Measurements from ENCODE around the gene NAB2. TPM values are rescaled to one million over a fixed set of nuclear protein-coding genes. Genes with fewer than 3 reads are reported as not detected.

Gene NAB2
- total and polyA plus RNA-seq, 10 donors = 9.0 to 25.0 (median 17.4) TPM

DNA sequence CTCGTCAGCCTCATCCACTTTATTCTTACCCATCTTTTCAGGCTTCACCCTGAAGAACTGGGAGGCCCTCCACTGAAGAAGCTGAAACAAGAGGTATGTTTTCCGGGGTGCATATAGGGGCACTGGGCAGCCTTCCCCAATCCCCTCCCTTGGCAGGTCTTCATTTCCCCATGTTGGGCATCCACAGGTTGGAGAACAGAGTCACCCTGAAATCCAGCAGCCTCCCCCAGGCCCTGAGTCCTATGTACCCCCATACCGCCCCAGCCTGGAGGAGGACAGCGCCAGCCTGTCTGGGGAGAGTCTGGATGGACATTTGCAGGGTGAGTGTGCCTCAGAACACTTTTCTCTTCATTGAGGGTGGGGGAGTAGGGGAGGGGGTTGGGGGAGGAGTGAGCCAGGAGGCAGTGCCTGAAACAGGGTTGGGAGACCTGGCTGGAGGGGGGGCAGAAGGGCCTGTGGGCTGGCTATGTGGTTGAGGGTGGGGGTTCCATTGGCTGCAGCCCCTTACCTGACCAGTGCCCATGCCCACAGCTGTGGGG, 4.0 kb downstream of the NAB2 start:
- TF ChIP-seq, protein P1, sequence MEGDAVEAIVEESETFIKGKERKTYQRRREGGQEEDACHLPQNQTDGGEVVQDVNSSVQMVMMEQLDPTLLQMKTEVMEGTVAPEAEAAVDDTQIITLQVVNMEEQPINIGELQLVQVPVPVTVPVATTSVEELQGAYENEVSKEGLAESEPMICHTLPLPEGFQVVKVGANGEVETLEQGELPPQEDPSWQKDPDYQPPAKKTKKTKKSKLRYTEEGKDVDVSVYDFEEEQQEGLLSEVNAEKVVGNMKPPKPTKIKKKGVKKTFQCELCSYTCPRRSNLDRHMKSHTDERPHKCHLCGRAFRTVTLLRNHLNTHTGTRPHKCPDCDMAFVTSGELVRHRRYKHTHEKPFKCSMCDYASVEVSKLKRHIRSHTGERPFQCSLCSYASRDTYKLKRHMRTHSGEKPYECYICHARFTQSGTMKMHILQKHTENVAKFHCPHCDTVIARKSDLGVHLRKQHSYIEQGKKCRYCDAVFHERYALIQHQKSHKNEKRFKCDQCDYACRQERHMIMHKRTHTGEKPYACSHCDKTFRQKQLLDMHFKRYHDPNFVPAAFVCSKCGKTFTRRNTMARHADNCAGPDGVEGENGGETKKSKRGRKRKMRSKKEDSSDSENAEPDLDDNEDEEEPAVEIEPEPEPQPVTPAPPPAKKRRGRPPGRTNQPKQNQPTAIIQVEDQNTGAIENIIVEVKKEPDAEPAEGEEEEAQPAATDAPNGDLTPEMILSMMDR (IDR thresholded peaks at IDR 0.05 in 8 of 11, conservative IDR thresholded peaks at IDR 0.05 in 3 of 11) = no peak
- TF ChIP-seq POLR2AphosphoS5 (IDR thresholded peaks at IDR 0.05) (no peak), POLR2A (IDR thresholded peaks at IDR 0.05) (no peak)
- Histone ChIP-seq H3K27me3 (replicated peaks in 1 of 7) (no peaks in the 10 kb centered on the region), H3K36me3 (peaks cover 0 to 67% (median 52%) of the 10 kb centered on the region in 6 donors), H3K9me3 (no peaks in the 10 kb centered on the region), H3K27ac (peak overlapping the region in 6 of 8 donors; percentile 65 to 97 (median 78)), H3K4me3 (peak overlapping the region in 1 of 8 donors; percentile 51), H3K4me1 (peaks cover 19 to 81% (median 54%) of the 10 kb centered on the region in 6 donors)
- no peak for DNase-seq
- intact Hi-C loops (cut with DNase I; ENCODE audit: low total_unique reads) = no loop called here
- WGBS, 5 donors = 80 to 92% (median 89%) methylated on average over 4 of the region's 4 CpGs

DNA sequence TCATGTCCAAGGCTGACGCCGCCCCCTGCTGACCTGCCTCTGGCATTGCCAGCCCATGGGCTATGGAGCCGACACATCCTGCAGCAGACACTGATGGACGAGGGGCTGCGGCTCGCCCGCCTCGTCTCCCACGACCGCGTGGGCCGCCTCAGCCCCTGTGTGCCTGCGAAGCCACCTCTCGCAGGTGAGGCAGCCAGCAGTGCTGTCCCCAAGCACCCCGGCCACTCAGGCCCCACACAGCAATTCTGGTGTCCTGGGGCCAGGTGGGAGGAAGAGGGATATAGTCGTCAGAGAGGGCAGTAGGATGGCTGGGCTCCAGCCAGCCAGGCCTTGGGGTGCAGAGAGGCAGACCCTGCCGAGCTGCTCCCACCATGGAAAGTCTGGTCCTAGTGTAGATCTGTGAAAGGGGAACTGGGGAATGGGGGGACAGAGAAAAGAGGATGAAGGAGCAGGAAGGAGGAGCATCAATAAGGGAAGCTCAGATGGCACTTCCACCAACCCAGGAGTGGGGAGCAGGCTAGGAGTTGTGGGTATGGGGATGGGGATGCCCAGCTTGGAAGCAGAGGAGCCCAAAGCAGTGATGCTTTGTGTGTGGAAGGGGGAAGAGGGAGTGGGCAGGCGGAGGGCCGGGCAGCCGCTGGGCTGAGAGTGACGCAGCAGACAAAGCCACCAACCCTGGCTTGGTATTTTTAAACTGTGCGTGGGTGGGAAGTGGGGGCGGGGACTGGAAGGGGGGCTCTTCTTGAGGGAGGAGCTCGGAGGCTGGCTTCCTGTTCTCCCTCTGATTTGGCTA, 4.7 kb downstream of the NAB2 start:
- Histone ChIP-seq H3K27ac (peak overlapping the region; percentile 44 to 97 (median 75)), H3K4me1 (peaks cover 16 to 81% (median 49%) of the 10 kb centered on the region in 6 donors), H3K4me3 (peak overlapping the region in 2 of 8 donors; percentile 18 to 51), H3K27me3 (replicated peaks in 1 of 7) (no peaks in the 10 kb centered on the region), H3K36me3 (peaks cover 0 to 74% (median 58%) of the 10 kb centered on the region in 6 donors), H3K9me3 (no peaks in the 10 kb centered on the region)
- WGBS, 5 donors = 37 to 56% (median 43%) methylated on average over 22 to 24 of the region's 24 CpGs
- intact Hi-C loops (cut with DNase I; ENCODE audit: low total_unique reads) = no loop called here
- DNase-seq = peak; percentile 89
- TF ChIP-seq POLR2AphosphoS5 (IDR thresholded peaks at IDR 0.05) (peak; percentile 65 to 89 (median 72)), POLR2A (IDR thresholded peaks at IDR 0.05) (no peak)
- TF ChIP-seq, protein P1 (IDR thresholded peaks at IDR 0.05 in 8 of 11, conservative IDR thresholded peaks at IDR 0.05 in 3 of 11) = peak in 10 of 11 experiments; percentile 40 to 79 (median 61)

DNA sequence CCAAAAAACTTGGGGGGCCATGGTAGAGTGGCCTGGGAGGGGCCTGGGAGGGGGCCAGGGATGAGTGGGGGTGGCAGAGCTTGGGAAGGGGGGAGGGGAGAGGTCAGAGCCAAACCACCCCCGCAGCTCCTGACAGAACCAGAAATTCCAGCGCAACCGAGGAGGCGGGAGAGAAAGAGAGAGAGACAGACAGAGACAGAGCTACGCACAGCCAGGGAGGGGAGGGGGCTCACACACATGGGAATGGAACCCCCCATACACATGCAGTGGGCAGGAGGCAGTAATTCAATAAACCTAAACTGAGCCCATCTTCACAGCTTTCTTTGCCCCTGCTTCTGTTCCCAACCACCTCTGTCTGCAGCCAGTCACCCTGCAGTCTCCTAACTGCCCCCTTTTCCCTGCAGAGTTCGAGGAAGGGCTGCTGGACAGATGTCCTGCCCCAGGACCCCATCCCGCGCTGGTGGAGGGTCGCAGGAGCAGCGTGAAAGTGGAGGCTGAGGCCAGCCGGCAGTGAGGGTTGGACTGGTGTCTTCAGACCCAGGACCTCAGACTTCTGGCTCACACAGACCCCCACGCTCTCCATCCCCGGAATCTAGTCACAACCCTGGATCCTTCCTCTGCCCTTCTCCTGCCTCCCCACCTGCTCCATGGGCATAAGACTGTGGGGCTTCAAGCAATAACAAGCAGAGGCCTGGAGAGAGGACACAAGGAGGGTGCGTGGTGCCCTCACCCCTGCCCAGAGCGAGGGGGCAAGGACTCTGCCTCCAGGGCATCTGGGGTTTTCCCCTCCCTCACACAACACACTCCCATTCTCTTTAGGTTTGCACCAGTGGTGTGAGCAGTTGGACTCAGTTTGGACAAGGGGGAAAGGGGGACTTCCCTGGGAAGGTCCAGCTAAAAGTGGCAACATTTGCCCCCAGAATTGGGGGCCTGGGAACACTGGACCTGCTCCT, 5.6 kb downstream of the NAB2 start:
- peaks cover 0 to 82% (median 67%) of the 10 kb centered on the region in 6 donors for H3K36me3 ChIP-seq

More for the DNA sequence above, 5.6 kb downstream of the NAB2 start:
- Histone ChIP-seq H3K27ac (peak overlapping the region; percentile 44 to 97 (median 75)), H3K9me3 (no peaks in the 10 kb centered on the region), H3K4me1 (peaks cover 16 to 84% (median 47%) of the 10 kb centered on the region in 6 donors), H3K27me3 (replicated peaks in 1 of 7) (no peaks in the 10 kb centered on the region), H3K4me3 (peak overlapping the region in 1 of 8 donors; percentile 51)
- peak; percentile 62 to 82 (median 71) for TF ChIP-seq POLR2AphosphoS5 (IDR thresholded peaks at IDR 0.05)
- TF ChIP-seq, protein P1 (IDR thresholded peaks at IDR 0.05 in 8 of 11, conservative IDR thresholded peaks at IDR 0.05 in 3 of 11) = no peak
- intact Hi-C loops (cut with DNase I; ENCODE audit: low total_unique reads) = no loop called here
- WGBS, 5 donors = 64 to 78% (median 71%) methylated on average over 15 of the region's 15 CpGs
- no peak for DNase-seq

All from spleen (tissue), 11 donors.